ENCODE measurements around the gene SLC36A3.
"Not testable (repeated sequence)": the region's sequence is repeated elsewhere in the genome, so short reads cannot be mapped to it uniquely, and the experiment has no call there.

Gene SLC36A3

DNA sequence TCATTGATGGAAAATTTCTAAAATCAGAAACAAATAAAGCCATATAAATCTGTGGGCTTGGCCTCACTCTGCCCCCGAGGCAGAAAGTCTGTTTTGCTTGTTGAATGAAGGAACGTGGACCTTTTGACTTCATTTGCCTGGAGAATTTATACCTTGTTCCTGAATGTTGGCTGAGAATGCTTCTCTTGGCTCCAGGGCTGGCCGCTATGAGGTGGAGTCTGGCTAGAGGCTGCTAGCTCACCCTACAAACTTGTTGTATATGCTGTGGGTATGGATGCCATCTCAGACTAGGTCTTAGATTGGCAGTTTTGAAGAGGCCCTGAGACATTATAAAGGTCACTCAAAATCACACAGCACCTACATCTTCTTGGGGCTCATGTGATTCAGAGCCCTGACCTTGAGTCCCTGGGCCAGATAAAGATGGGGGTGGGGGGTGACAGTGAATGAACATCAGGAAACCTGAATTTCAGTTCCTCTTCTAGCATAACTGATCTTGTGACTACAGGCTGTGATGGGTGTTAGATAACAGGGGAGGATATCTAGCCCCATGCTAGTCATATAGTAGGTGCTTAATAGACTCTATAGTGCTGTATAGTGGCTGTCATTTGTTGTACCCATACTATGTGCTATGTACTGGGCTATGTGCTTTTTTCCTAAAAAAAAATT, 47.8 kb downstream of the SLC36A3 start:
- Mint-ChIP-seq H3K36me3 (peaks cover 6% of the 10 kb centered on the region), H3K4me1 (peaks cover 61% of the 10 kb centered on the region), H3K4me3 (no peak overlapping the region), H3K9me3 (no peaks in the 10 kb centered on the region), H3K27ac (no peak overlapping the region), H3K27me3 (no peaks in the 10 kb centered on the region)

- not testable (repeated sequence) for H3K36me3 Mint-ChIP-seq, H3K9me3 Mint-ChIP-seq, H3K4me3 Mint-ChIP-seq, H3K27ac Mint-ChIP-seq, H3K27me3 Mint-ChIP-seq
- peaks cover 68% of the 10 kb centered on the region for H3K4me1 Mint-ChIP-seq
These were observed 48.6 kb downstream of the SLC36A3 start for GRCh38 chr5:151254990-151255389.

DNA sequence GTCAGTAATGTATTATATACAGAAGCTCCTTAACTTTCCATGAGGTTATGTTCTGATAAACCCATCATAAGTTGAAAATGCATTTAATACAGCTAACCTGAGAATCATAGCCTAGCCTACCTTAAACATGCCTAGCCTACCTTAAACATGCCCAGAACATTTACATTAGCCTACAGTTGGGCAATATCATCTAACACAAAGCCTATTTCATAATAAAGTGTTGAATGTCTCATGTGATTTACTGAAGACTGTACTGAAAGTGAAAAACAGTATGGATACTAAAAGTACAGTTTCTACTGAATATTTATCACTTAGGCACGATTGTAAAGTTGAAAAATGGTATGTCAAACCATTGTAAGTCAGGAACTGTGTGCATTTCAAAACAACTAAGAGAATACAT, 49.0 kb downstream of the SLC36A3 start:
- H3K27ac Mint-ChIP-seq: no peak overlapping the region
- no peak overlapping the region for H3K4me3 Mint-ChIP-seq
- no peaks in the 10 kb centered on the region for H3K27me3 Mint-ChIP-seq
- peaks cover 68% of the 10 kb centered on the region for H3K4me1 Mint-ChIP-seq
- H3K9me3 Mint-ChIP-seq: no peaks in the 10 kb centered on the region
- H3K36me3 Mint-ChIP-seq: peaks cover 6% of the 10 kb centered on the region

DNA sequence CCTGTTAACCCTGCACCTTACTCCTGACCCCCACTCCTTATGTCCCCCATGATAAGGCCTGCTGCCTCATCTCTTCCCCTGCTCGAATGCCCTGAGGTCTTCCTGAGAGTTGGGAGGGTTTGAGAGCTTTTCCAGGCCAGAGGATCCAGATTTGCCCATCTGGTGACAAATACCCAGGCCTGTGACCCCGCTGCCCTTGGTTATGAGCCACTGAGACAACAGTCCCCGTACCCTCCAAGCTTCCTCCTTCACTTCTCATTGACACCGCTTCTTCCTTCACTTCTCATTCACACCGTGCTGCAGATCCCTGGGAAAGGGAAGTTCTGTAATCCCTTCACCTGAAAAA, 50.0 kb downstream of the SLC36A3 start:
- H3K36me3 Mint-ChIP-seq: peaks cover 1% of the 10 kb centered on the region
- H3K4me1 Mint-ChIP-seq: peaks cover 64% of the 10 kb centered on the region
- H3K27ac Mint-ChIP-seq: peak overlapping the region; percentile 71
- H3K9me3 Mint-ChIP-seq: no peaks in the 10 kb centered on the region
- peak overlapping the region; percentile 82 for H3K4me3 Mint-ChIP-seq
- no peaks in the 10 kb centered on the region for H3K27me3 Mint-ChIP-seq

DNA sequence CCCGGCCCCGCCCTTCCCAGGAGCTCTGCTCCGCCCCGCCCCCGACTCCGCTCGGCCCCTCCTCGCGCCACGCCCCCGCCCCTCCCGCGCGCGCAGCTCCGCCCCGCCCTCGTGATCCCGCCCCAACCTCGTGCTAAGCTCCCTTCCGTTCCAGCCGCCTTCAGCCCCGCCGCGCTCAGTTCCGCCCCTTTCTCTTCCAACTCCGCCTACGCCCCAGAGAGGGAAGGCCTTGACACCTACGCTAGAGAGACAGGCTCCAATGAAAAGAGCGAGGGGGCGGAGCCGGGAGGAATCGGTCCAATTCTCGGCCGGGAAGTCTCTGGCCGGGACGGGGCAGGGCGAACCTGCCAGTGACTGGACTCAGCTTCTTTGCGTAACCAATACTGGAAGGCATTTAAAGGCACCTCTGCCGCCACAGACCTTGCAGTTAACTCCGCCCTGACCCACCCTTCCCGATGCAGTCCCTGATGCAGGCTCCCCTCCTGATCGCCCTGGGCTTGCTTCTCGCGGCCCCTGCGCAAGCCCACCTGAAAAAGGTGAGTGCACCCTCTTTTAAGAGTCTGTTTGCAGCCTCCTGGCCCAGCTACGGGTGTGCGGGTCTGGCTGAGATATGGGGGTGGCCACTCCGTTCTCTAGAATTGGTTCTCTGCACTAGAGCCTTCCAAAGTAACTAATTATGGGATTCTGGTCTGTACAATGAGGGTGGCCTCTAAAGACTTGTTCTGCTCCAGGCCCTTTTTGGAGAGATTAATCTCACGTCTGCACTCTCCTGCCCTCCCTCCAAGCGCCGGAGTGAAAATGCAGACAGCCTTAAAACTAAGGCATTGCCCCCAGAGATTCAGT, 50.6 kb downstream of the SLC36A3 start, which contains the start of gene GM2A:
Gene GM2A, plus strand, starts transcription at position 424 of the 843 bp plus-strand sequence. Its CDS starts 32 bp downstream, at position 456.
- peak within 1 kb of the TSS; percentile 90 for H3K27ac Mint-ChIP-seq
- H3K4me3 Mint-ChIP-seq: peak within 1 kb of the TSS; percentile 82
- no peaks in the 10 kb centered on the region for H3K9me3 Mint-ChIP-seq
- H3K36me3 Mint-ChIP-seq: peaks cover 1% of the 10 kb centered on the region
- H3K4me1 Mint-ChIP-seq: peaks cover 63% of the 10 kb centered on the region
- no peaks in the 10 kb centered on the region for H3K27me3 Mint-ChIP-seq

GRCh38 chr5:151251621-151252020, 51.9 kb downstream of the SLC36A3 start:
- Mint-ChIP-seq H3K27me3 (no peaks in the 10 kb centered on the region), H3K4me1 (peaks cover 50% of the 10 kb centered on the region), H3K27ac (peak overlapping the region; percentile 83), H3K4me3 (peak overlapping the region; percentile 82), H3K9me3 (no peaks in the 10 kb centered on the region), H3K36me3 (no peaks in the 10 kb centered on the region)

GRCh38 chr5:151251001-151251551, 52.5 kb downstream of the SLC36A3 start:
- Mint-ChIP-seq H3K36me3 (no peaks in the 10 kb centered on the region), H3K9me3 (no peaks in the 10 kb centered on the region), H3K27ac (peak overlapping the region; percentile 65), H3K4me3 (peak overlapping the region; percentile 82), H3K27me3 (no peaks in the 10 kb centered on the region), H3K4me1 (peaks cover 48% of the 10 kb centered on the region)

DNA sequence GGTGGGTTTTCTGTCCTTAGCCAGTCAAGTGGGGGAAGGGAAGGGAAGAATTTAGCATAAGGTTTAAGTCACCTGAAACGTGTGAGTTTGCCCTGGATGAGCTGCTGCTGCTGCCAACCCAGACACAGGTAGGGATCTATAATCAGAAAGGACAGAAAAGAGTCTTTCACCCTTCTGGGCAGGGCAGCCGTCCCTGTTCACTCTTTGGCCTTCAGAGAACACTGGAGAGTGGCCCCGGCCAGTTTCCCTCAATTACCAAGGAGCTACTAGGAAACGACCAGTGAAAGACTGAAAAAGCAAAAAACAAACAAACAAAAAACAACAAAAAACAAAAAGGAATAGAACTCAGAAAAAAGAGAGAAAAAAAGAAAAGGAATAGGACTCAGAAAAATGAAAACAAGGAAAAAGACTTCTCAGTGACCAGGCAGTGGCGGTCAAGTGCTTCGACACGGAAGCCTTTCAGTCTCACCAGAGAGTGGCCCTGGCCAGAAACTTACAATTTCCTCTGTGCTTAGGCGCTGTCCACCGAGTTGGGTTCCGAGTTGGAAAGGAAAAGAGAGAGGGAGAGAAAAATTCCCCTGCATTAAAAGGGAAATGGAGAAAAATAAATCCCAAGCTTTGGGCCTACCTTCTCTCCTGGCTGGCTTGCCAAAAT, 53.1 kb downstream of the SLC36A3 start:
- no peaks in the 10 kb centered on the region for H3K27me3 Mint-ChIP-seq
- H3K36me3 Mint-ChIP-seq: no peaks in the 10 kb centered on the region
- peak overlapping the region; percentile 65 for H3K27ac Mint-ChIP-seq
- H3K9me3 Mint-ChIP-seq: no peaks in the 10 kb centered on the region
- H3K4me3 Mint-ChIP-seq: peak overlapping the region; percentile 82
- peaks cover 42% of the 10 kb centered on the region for H3K4me1 Mint-ChIP-seq

DNA sequence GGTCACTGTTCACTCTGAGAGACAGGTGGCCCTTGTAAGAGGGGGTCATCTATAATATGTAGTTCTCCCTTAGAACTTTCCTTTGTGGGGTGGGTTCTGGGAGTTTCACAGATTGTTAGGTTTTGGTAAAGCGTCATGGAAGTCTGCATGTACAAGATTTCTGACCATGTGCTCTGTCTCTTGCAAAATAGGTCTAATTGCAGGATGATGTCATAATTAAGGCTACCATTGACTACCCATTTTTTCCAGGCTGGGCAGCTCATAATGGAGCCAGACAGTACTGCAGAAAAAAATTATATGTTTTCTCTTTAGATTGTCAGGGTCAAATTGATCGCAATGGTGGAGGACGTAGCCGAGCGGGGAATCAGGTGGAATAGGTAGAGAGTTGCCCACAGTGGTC, 54.3 kb downstream of the SLC36A3 start:
- no peak overlapping the region for H3K27ac Mint-ChIP-seq
- H3K4me1 Mint-ChIP-seq: peaks cover 32% of the 10 kb centered on the region
- H3K27me3 Mint-ChIP-seq: no peaks in the 10 kb centered on the region
- H3K36me3 Mint-ChIP-seq: no peaks in the 10 kb centered on the region
- no peaks in the 10 kb centered on the region for H3K9me3 Mint-ChIP-seq
- H3K4me3 Mint-ChIP-seq: no peak overlapping the region

DNA sequence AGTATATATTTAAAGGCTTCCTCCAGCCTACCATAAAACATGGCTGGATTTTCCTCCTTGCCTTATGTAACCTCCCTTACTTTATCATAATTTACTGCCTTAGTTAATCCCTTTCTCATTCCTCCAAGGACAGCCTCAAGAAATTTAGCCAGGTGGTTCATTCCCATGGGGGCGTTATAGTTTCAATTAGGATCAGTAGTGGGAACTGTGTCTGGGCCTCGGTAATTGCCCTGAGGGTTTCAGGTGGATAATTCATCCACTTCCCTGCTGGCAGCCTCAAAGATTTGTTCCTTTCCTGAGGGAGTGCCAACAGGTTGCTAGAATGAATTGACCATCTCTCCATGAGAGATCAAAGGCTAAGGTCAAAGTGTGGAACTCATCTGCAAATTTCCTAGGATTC, 54.9 kb downstream of the SLC36A3 start:
- H3K27me3 Mint-ChIP-seq: no peaks in the 10 kb centered on the region
- no peaks in the 10 kb centered on the region for H3K36me3 Mint-ChIP-seq
- H3K4me3 Mint-ChIP-seq: no peak overlapping the region
- no peak overlapping the region for H3K27ac Mint-ChIP-seq
- peaks cover 26% of the 10 kb centered on the region for H3K4me1 Mint-ChIP-seq
- H3K9me3 Mint-ChIP-seq: no peaks in the 10 kb centered on the region

GRCh38 chr5:151245680-151246219, 57.8 kb downstream of the SLC36A3 start:
- no peak overlapping the region for H3K4me3 Mint-ChIP-seq
- H3K36me3 Mint-ChIP-seq: no peaks in the 10 kb centered on the region
- no peak overlapping the region for H3K27ac Mint-ChIP-seq
- peaks cover 14% of the 10 kb centered on the region for H3K4me1 Mint-ChIP-seq
- no peaks in the 10 kb centered on the region for H3K27me3 Mint-ChIP-seq
- H3K9me3 Mint-ChIP-seq: no peaks in the 10 kb centered on the region

DNA sequence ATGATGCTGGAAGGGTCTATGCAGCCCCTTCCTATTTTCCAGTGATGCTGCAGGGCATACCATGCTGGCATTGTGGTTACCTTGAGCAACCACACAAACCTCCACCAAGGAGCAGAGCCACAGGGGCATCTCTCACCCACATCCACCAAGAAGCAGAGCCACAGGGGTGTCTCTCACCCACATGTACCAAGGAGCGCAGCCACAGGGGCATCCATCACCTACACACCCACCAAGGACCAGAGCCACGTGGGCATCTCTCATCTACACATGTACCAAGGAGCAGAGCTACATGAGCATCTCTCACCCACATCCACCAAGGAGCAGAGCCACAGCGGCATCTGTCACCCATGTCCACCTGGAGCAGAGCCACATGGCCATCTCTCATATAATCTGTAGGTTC, 59.4 kb downstream of the SLC36A3 start:
- no peaks in the 10 kb centered on the region for H3K27me3 Mint-ChIP-seq
- peaks cover 12% of the 10 kb centered on the region for H3K4me1 Mint-ChIP-seq
- no peak overlapping the region for H3K4me3 Mint-ChIP-seq
- H3K36me3 Mint-ChIP-seq: no peaks in the 10 kb centered on the region
- no peaks in the 10 kb centered on the region for H3K9me3 Mint-ChIP-seq
- H3K27ac Mint-ChIP-seq: no peak overlapping the region

GRCh38 chr5:151243564-151243963, 60.0 kb downstream of the SLC36A3 start:
- H3K36me3 Mint-ChIP-seq: no peaks in the 10 kb centered on the region
- H3K27ac Mint-ChIP-seq: peak overlapping the region; percentile 21
- no peaks in the 10 kb centered on the region for H3K27me3 Mint-ChIP-seq
- no peaks in the 10 kb centered on the region for H3K9me3 Mint-ChIP-seq
- H3K4me1 Mint-ChIP-seq: peaks cover 12% of the 10 kb centered on the region
- no peak overlapping the region for H3K4me3 Mint-ChIP-seq

DNA sequence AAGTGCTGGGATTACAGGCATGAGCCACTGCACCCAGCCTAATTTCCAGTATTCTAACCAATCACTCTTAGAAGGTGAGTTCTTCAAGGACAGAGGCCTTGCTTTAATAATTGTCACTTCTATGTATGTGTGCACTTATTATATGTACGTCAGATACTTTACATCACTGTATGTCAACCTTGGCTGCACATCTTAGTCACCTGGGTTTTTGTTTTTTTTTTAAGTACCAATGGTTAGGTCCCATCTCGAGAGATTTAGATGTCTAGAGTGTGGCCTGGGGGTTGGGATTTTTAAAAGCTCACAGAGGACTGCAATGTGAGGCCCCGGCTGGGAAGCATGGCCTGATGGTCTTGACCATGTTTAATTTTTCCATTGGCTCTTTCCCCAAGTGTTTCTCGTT, 60.4 kb downstream of the SLC36A3 start:
- H3K36me3 Mint-ChIP-seq: no peaks in the 10 kb centered on the region
- no peak overlapping the region for H3K27ac Mint-ChIP-seq

GRCh38 chr5:151240924-151241635, 62.5 kb downstream of the SLC36A3 start:
- H3K9me3 Mint-ChIP-seq: no peaks in the 10 kb centered on the region
- H3K27ac Mint-ChIP-seq: no peak overlapping the region
- no peaks in the 10 kb centered on the region for H3K27me3 Mint-ChIP-seq
- peaks cover 12% of the 10 kb centered on the region for H3K4me1 Mint-ChIP-seq
- no peak overlapping the region for H3K4me3 Mint-ChIP-seq
- no peaks in the 10 kb centered on the region for H3K36me3 Mint-ChIP-seq

More for the DNA sequence above, 60.4 kb downstream of the SLC36A3 start:
- no peaks in the 10 kb centered on the region for H3K9me3 Mint-ChIP-seq
- no peaks in the 10 kb centered on the region for H3K27me3 Mint-ChIP-seq
- no peak overlapping the region for H3K4me3 Mint-ChIP-seq
- peaks cover 12% of the 10 kb centered on the region for H3K4me1 Mint-ChIP-seq

All from activated naive CD4-positive, alpha-beta T cell treated with anti-CD3 and anti-CD28 coated beads, Interleukin-2, amount 50 U/mL, for 24 hours (primary cell).